Right lobe of liver (tissue), 4 donors: ENCODE measurements around the gene LHX5.

ENCODE experiments used
- CTCF ChIP-seq, 4 donors: fragments of 200-600 bp in 3 of 4; fragments of 450-650 bp in 1 of 4; IDR thresholded peaks; one replicate each; pipeline versions ENCODE4 v1.5.1 to v1.8.0; 2016 to 2022; ENCODE audit warnings: antibody characterized with exemption in 4 of 4, mild to moderate bottlenecking in 2 of 4
- POLR2A ChIP-seq: fragments of 450-650 bp; IDR thresholded peaks from one replicate; pipeline ENCODE4 v1.6.1; 2017; ENCODE audit warnings: antibody characterized with exemption, mild to moderate bottlenecking
- donor health status: DM: no; HTN: no; CAD: no.
- donor health status: DM: no; HTN: no; CAD: no.
- donor health status: DM: no; HTN: yes; CAD: no.

GRCh38 chr12:113479216-113479589 is 7.5 kb upstream of the LHX5 start:
- TF ChIP-seq CTCF (IDR thresholded peaks at IDR 0.05), result no peak
- TF ChIP-seq POLR2A, result no peak
